Activated CD8-positive, alpha-beta T cell treated with anti-CD3 and anti-CD28 coated beads for 36 hours (primary cell): ENCODE measurements around the gene EYS. TPM values are rescaled to one million over a fixed set of nuclear protein-coding genes. Genes with fewer than 3 reads are reported as not detected.

Experiments used
- ATAC-seq: fragments of 200-7000 bp; cut with Tn5 transposase; one replicate; pipeline ENCODE4 v1.10.0; 2021; ENCODE audit warnings: mild to moderate bottlenecking, moderate library complexity
- CTCF ChIA-PET: fragments of 350-600 bp; sonication (Branson Sonifier 250); formaldehyde crosslinking; loops from one replicate; lab custom pipeline; 2021; ENCODE audit warnings: antibody characterized with exemption; lab: Charles Lee
- POLR2A ChIA-PET: fragments of 350-600 bp; sonication (Branson Sonifier 250); formaldehyde crosslinking; loops from one replicate; lab custom pipeline; 2021; ENCODE audit warnings: antibody characterized with exemption; lab: Charles Lee
- DNase-seq: peaks from one replicate; pipeline ENCODE4 v3.0.0-alpha.2; 2020
- H3K27ac Mint-ChIP-seq: one replicate; pipeline ENCODE4 v1.8.0; 2021; ENCODE audit warnings: mild to moderate bottlenecking, mixed read lengths
- H3K27me3 Mint-ChIP-seq: one replicate; pipeline ENCODE4 v1.8.0; 2021; ENCODE audit warnings: mixed read lengths
- H3K36me3 Mint-ChIP-seq: one replicate; pipeline ENCODE4 v1.8.0; 2021; ENCODE audit warnings: low read depth, mixed read lengths
- H3K4me1 Mint-ChIP-seq: one replicate; pipeline ENCODE4 v1.8.0; 2021; ENCODE audit warnings: low read depth, mixed read lengths
- H3K4me3 Mint-ChIP-seq: one replicate; pipeline ENCODE4 v1.8.0; 2021; ENCODE audit warnings: mild to moderate bottlenecking, moderate library complexity, mixed read lengths
- H3K9me3 Mint-ChIP-seq: one replicate; pipeline ENCODE4 v1.8.0; 2021; ENCODE audit warnings: mixed read lengths
- CTCF ChIP-seq: fragments of 200-600 bp; IDR thresholded peaks from one replicate; pipeline ENCODE4 v1.8.0; 2022; ENCODE audit warnings: antibody characterized with exemption, mild to moderate bottlenecking
- intact Hi-C: fragments of 100-400 bp; cut with micrococcal nuclease; formaldehyde crosslinking; loops from one replicate; pipeline ENCODE4 v1.10.0; 2022
- total RNA-seq, 2 experiments: library from RNA; stranded (reverse); gene quantifications; one replicate each; pipeline ENCODE4 v1.2.3, GENCODE V29; 2021

EYS gene
- total RNA-seq, 2 experiments from 2014 or later: not detected

- H3K27me3 Mint-ChIP-seq: no peaks in the 10 kb centered on the region
- DNase-seq: no peak
- no peak overlapping the region for H3K4me3 Mint-ChIP-seq
- H3K36me3 Mint-ChIP-seq: no peaks in the 10 kb centered on the region
- no peak overlapping the region for H3K27ac Mint-ChIP-seq
- no peak for ATAC-seq
- H3K4me1 Mint-ChIP-seq: no peaks in the 10 kb centered on the region
- TF ChIP-seq CTCF: no peak
- ChIA-PET CTCF (no interaction called here), POLR2A (no interaction called here)
- intact Hi-C loops: no loop called here
- H3K9me3 Mint-ChIP-seq: peaks cover 5% of the 10 kb centered on the region
Measured at GRCh38 chr6:64175296-64175695, 1531.7 kb downstream of the EYS start.

- no peak for TF ChIP-seq CTCF
- H3K27me3 Mint-ChIP-seq: no peaks in the 10 kb centered on the region
- H3K4me1 Mint-ChIP-seq: no peaks in the 10 kb centered on the region
- DNase-seq (no peak), ATAC-seq (no peak)
- H3K9me3 Mint-ChIP-seq: peaks cover 4% of the 10 kb centered on the region
- intact Hi-C loops: no loop called here
- no peaks in the 10 kb centered on the region for H3K36me3 Mint-ChIP-seq
- POLR2A ChIA-PET: no interaction called here
- no peak overlapping the region for H3K27ac Mint-ChIP-seq
- CTCF ChIA-PET: no interaction called here
- no peak overlapping the region for H3K4me3 Mint-ChIP-seq
Measured at GRCh38 chr6:64170316-64170715, 1536.7 kb downstream of the EYS start.

- ChIA-PET CTCF (no interaction called here), POLR2A (no interaction called here)
- Mint-ChIP-seq H3K27ac (no peak overlapping the region), H3K4me3 (no peak overlapping the region), H3K27me3 (no peaks in the 10 kb centered on the region), H3K4me1 (no peaks in the 10 kb centered on the region), H3K36me3 (no peaks in the 10 kb centered on the region), H3K9me3 (peaks cover 4% of the 10 kb centered on the region)
- no peak for DNase-seq
- intact Hi-C loops: no loop called here
- TF ChIP-seq CTCF: no peak
- ATAC-seq: no peak
Measured at GRCh38 chr6:64160486-64160885, 1546.5 kb downstream of the EYS start.

- intact Hi-C loops: no loop called here
- ATAC-seq: no peak
- Mint-ChIP-seq H3K27ac (no peak overlapping the region), H3K36me3 (no peaks in the 10 kb centered on the region), H3K4me3 (no peak overlapping the region), H3K9me3 (peaks cover 4% of the 10 kb centered on the region), H3K27me3 (no peaks in the 10 kb centered on the region), H3K4me1 (no peaks in the 10 kb centered on the region)
- ChIA-PET CTCF (no interaction called here), POLR2A (no interaction called here)
- TF ChIP-seq CTCF: no peak
- no peak for DNase-seq
Measured at GRCh38 chr6:64155063-64155462, 1552.0 kb downstream of the EYS start.

- Mint-ChIP-seq H3K4me1 (no peaks in the 10 kb centered on the region), H3K9me3 (peaks cover 3% of the 10 kb centered on the region), H3K27ac (no peak overlapping the region), H3K36me3 (no peaks in the 10 kb centered on the region), H3K4me3 (no peak overlapping the region), H3K27me3 (no peaks in the 10 kb centered on the region)
- DNase-seq (no peak), ATAC-seq (no peak)
- TF ChIP-seq CTCF: no peak
- intact Hi-C loops: no loop called here
- ChIA-PET CTCF (no interaction called here), POLR2A (no interaction called here)
Measured at GRCh38 chr6:64146876-64147275, 1560.2 kb downstream of the EYS start.
